Duodenal mucosa (tissue), 2 donors: ENCODE data around the gene NXPH1.

Experiments
- H3K27ac ChIP-seq: one replicate; pipeline ENCODE4 v1.7.0; 2013; ENCODE audit warnings: low read depth, low read length
- H3K27me3 ChIP-seq, 2 donors: one replicate each; pipeline ENCODE4 v1.7.0; 2013; ENCODE audit warnings: low read length in 2 of 2, control low read depth in 1 of 2; ENCODE audit not compliant: insufficient read depth in 2 of 2, control insufficient read depth in 1 of 2
- H3K36me3 ChIP-seq, 2 donors: one replicate each; pipeline ENCODE4 v1.7.0; 2013; ENCODE audit warnings: low read length in 2 of 2, control low read depth in 1 of 2; ENCODE audit not compliant: insufficient read depth in 2 of 2, control insufficient read depth in 1 of 2
- H3K4me1 ChIP-seq, 2 donors: one replicate each; pipeline ENCODE4 v1.7.0; 2013; ENCODE audit warnings: low read length in 2 of 2, control low read depth in 1 of 2; ENCODE audit not compliant: insufficient read depth in 2 of 2, control insufficient read depth in 1 of 2
- H3K4me3 ChIP-seq, 2 donors: one replicate each; pipeline ENCODE4 v1.7.0; 2013; ENCODE audit warnings: low read length in 2 of 2, low read depth in 1 of 2
- H3K9ac ChIP-seq, 2 donors: one replicate each; pipeline ENCODE4 v1.7.0; 2013; ENCODE audit warnings: low read length in 2 of 2, low read depth in 1 of 2
- H3K9me3 ChIP-seq, 2 donors: one replicate each; pipeline ENCODE4 v1.7.0; 2013; ENCODE audit warnings: low read length in 2 of 2, control low read depth in 1 of 2; ENCODE audit not compliant: control insufficient read depth in 1 of 2

The NXPH1 gene

DNA sequence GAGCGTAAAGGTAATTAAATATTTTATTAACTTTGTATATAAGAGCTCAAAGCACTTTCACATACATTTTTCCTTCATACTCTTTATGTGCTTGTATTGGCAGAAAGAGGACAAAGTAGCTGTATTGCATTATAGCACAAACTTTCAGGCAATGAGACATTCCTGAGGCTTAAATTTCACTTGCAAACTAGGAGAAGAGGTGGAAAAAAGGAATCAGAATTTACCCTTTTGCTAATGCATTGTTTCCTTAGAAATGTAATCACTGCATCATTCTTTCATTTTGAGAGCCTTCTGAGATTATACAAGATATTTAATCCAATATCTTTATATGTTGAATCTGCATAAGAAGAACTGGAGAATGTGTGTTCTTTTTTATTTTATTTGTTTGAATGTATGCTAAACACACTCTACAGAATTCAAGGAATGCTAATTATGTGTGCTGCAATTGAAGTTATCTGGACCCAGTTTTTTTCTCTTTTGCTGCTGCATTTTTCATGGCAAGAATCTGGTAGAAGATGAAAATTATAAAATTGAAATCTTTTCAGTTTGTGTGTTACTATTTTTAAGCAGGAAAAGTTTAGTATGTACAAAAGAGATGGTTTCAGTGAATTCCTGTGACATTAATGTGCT is 185.1 kb downstream of the NXPH1 start:
- Histone ChIP-seq H3K4me1 (no peaks in the 10 kb centered on the region), H3K36me3 (no peaks in the 10 kb centered on the region), H3K27me3 (no peaks in the 10 kb centered on the region), H3K4me3 (no peak overlapping the region), H3K27ac (no peak overlapping the region), H3K9me3 (peaks cover 0 to 2% of the 10 kb centered on the region in 2 donors), H3K9ac (no peak overlapping the region)

DNA sequence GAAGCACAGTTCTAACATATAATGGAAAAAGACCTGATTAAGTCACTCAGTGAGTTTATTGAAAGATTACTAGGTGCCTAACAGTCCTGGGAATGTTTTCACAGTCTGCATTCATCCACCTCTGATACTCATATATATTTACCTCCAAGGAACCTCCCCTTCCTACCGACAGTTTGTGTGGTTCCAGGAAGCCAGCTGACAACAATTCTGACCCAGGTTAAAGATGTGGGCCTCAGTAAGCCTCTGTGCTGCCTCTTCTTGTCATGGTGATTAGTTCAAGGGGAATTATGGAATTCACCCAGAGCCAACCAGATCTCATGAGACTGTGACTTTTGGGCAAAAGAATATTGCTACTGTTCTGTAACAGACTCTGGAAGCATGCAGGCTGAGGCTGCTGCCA is 186.8 kb downstream of the NXPH1 start:
- no peaks in the 10 kb centered on the region for H3K4me1 ChIP-seq
- no peak overlapping the region for H3K9ac ChIP-seq
- H3K27me3 ChIP-seq = no peaks in the 10 kb centered on the region

DNA sequence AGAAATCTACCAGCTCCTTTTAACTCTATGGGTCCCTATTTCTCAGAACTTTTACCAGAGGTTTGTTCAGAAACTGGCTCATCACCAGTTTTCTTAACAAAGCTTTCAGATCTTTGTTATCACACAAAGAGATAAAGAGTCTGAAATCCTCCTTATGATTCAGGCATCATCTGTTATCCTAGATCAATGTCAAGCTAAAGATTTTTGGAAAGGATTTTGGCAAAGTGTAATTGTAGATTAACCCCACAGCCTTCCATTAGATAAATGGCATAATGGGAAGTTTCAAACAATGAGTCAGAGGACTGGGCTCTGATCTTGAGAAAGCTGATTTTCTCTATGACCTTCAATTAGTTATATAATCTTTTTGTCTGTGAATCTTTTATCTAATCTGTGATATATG is 192.2 kb downstream of the NXPH1 start:
- H3K4me3 ChIP-seq = no peak overlapping the region
- H3K27me3 ChIP-seq = no peaks in the 10 kb centered on the region
- no peak overlapping the region for H3K27ac ChIP-seq
- no peaks in the 10 kb centered on the region for H3K4me1 ChIP-seq
- no peak overlapping the region for H3K9ac ChIP-seq
- peaks cover 0 to 2% of the 10 kb centered on the region in 2 donors for H3K9me3 ChIP-seq
- H3K36me3 ChIP-seq = no peaks in the 10 kb centered on the region

More for the DNA sequence above, 186.8 kb downstream of the NXPH1 start:
- no peaks in the 10 kb centered on the region for H3K36me3 ChIP-seq
- H3K9me3 ChIP-seq = peaks cover 0 to 2% of the 10 kb centered on the region in 2 donors
- no peak overlapping the region for H3K4me3 ChIP-seq
- H3K27ac ChIP-seq = no peak overlapping the region

DNA sequence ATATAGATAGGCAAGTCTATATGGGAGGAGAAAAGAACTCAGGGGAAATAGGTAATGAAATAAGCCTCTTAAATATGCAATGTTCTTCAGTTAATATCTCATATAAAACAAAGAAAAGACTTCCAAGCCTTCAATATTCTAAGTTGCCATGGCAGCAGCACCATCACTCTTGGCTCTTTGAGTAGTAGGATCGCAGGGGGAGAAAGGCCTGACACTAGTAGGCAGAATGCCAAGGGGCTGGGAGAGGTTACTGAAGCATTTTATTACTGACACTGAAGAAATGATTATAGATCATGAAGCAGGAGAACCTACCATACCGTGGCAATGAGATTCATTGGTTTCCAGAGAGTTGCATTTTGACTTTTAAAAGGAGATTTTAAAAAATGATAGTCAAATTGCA is 193.9 kb downstream of the NXPH1 start:
- H3K9ac ChIP-seq = no peak overlapping the region
- no peak overlapping the region for H3K4me3 ChIP-seq
- no peak overlapping the region for H3K27ac ChIP-seq

DNA sequence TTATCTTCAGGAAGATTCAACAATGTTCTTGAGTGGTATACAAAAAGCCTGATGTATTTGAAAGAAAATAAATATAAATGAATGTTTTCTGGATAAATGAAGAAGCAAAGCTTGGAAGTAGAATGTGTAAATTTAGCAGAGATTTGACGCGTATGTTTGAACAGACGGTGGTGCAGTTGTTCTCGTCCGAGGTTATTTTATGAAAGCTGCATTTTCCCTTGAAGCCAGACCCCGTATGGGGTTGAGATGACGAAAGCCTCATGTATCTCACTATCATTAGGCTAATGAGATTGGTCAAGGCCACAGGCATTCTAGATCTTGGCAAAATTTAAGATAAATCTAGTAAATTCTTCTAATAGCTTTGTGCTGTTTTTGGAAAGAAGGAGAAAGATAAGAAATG is 195.2 kb downstream of the NXPH1 start:
- H3K4me1 ChIP-seq = no peaks in the 10 kb centered on the region
- no peaks in the 10 kb centered on the region for H3K9me3 ChIP-seq
- H3K36me3 ChIP-seq = no peaks in the 10 kb centered on the region
- H3K9ac ChIP-seq = no peak overlapping the region
- no peak overlapping the region for H3K4me3 ChIP-seq
- H3K27me3 ChIP-seq = no peaks in the 10 kb centered on the region
- no peak overlapping the region for H3K27ac ChIP-seq

More for the DNA sequence above, 193.9 kb downstream of the NXPH1 start:
- H3K27me3 ChIP-seq = no peaks in the 10 kb centered on the region
- no peaks in the 10 kb centered on the region for H3K4me1 ChIP-seq
- H3K36me3 ChIP-seq = no peaks in the 10 kb centered on the region
- no peaks in the 10 kb centered on the region for H3K9me3 ChIP-seq

DNA sequence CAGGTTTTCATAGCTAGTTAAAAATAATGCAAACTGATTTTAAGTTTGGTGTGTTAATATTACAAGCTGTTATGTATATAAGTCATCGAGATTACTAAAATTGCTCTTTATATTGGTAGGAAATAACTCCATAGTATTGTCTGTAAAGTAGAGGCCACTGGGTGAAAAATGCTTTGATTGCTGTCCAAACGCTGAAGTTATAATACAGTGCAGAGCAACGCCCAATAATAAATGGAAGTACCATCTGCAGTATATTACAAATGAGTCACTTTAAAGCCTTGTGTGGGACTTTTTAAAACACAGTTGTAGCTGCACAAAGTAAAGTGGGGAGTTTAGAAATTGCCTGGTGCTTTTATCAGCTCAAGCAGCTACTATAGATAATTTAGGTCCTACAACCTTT is 196.1 kb downstream of the NXPH1 start:
- Histone ChIP-seq H3K27me3 (no peaks in the 10 kb centered on the region), H3K27ac (no peak overlapping the region), H3K9me3 (peaks cover 0 to 6% of the 10 kb centered on the region in 2 donors), H3K36me3 (no peaks in the 10 kb centered on the region), H3K4me3 (no peak overlapping the region), H3K9ac (no peak overlapping the region), H3K4me1 (no peaks in the 10 kb centered on the region)

DNA sequence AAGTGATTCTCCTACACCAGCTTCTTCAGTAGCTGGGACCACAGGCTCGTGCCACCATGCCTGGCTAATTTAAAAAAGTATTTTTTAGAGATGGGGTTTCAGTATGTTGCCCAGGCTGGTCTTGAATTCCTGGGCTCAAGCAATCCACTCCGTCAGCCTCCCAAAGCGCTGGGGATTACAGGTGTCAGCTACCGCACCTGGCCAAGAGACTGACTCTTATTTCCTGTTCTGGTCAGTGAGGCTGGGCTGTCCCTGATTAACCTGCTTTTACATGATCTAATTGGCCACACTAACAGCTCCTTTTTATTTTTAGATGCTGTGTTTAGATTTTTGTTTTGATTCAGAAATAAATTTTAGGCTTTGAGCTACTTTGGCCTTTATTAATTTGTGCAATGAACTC is 203.9 kb downstream of the NXPH1 start:
- Histone ChIP-seq H3K27ac (no peak overlapping the region), H3K9me3 (peaks cover 0 to 11% of the 10 kb centered on the region in 2 donors), H3K36me3 (no peaks in the 10 kb centered on the region), H3K4me3 (no peak overlapping the region), H3K27me3 (no peaks in the 10 kb centered on the region), H3K9ac (no peak overlapping the region), H3K4me1 (no peaks in the 10 kb centered on the region)

DNA sequence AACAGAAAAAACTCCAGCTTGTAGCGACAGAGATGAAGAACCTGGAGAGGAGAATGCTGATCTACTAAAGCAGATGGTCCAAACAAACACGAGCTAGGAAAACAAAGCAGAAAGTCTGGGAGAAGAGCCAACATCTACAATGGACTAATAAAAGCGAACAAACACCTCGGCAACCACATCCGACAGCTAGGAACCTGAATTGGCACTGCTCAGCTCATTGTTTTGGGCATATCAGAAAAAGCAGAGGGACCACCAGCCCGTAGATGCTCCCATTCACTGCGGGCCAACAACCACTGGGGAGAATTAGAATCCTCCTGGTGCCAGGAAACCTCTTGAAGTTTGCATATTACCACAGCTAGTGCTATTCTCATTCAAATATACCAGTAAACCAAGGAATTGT is 204.7 kb downstream of the NXPH1 start:
- no peak overlapping the region for H3K4me3 ChIP-seq
- no peaks in the 10 kb centered on the region for H3K36me3 ChIP-seq
- no peak overlapping the region for H3K27ac ChIP-seq
- no peaks in the 10 kb centered on the region for H3K27me3 ChIP-seq
- H3K9me3 ChIP-seq = peaks cover 0 to 11% of the 10 kb centered on the region in 2 donors
- H3K9ac ChIP-seq = no peak overlapping the region
- H3K4me1 ChIP-seq = no peaks in the 10 kb centered on the region

DNA sequence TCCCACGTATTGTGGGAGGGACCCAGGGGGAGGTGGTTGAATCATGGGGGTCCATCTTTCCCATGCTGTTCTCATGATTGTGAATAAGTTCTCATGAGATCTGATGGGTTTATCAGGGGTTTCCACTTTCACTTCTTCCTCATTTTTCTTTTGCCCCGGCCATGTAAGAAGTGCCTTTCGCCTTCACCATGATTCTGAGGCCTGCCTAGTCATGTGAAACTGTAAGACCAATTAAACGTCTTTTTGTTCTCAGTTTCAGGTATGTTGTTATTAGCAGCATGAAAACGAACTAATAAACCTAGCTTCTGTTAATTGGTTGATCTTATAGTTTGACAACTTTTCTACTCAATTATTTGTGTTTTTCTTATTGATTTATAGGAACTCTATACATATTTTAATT is 206.3 kb downstream of the NXPH1 start:
- Histone ChIP-seq H3K4me3 (no peak overlapping the region), H3K27ac (no peak overlapping the region), H3K36me3 (no peaks in the 10 kb centered on the region), H3K9me3 (peaks cover 0 to 5% of the 10 kb centered on the region in 2 donors), H3K9ac (no peak overlapping the region), H3K4me1 (no peaks in the 10 kb centered on the region), H3K27me3 (no peaks in the 10 kb centered on the region)

DNA sequence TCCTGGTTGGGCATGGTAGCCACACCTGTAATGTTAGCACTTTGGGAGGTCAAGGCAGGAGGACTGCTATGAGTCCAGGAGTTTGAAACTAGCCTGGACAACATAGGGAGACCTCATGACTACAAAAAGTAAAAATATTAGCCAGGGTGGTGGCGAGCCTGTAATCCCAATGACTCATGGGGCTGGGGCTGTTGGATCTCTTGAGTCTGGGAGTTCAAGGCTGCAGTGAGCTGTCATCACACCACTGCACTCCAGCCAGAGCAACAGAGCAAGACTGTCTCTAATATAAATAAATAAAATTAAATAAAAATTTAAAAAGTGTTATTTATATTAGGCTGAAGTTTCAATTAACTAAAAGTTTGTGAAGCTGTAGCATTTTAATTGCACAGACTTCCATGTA is 207.3 kb downstream of the NXPH1 start:
- H3K27me3 ChIP-seq = no peaks in the 10 kb centered on the region
- H3K4me3 ChIP-seq = no peak overlapping the region
- H3K27ac ChIP-seq = no peak overlapping the region
- H3K9me3 ChIP-seq = peaks cover 0 to 5% of the 10 kb centered on the region in 2 donors
- H3K36me3 ChIP-seq = no peaks in the 10 kb centered on the region
- H3K9ac ChIP-seq = no peak overlapping the region
- no peaks in the 10 kb centered on the region for H3K4me1 ChIP-seq
